HCT116 (cell line): ENCODE measurements around the gene FMN2. TPM values are rescaled to one million over a fixed set of nuclear protein-coding genes. Genes with fewer than 3 reads are reported as not detected.

Source experiments
- ATAC-seq: fragments of 200-7000 bp; cut with Tn5 transposase; 2 replicates; pipeline ENCODE4 v1.9.1; 2020; ENCODE audit warnings: mild to moderate bottlenecking, moderate library complexity
- BruUV-seq: library from RNA; stranded (reverse); fragments of 400-500 nt; replicated peaks from 2 replicates; lab custom pipeline; 2021; lab: Mats Ljungman, UMichigan
- CTCF ChIA-PET: fragments of 300-600 bp; sonication (Branson Sonifier 250); formaldehyde crosslinking; loops from one replicate; lab custom pipeline; 2021; ENCODE audit warnings: antibody characterized with exemption; lab: Charles Lee
- POLR2A ChIA-PET: fragments of 300-600, 350-600 bp; sonication (Branson Sonifier 250); formaldehyde crosslinking; loops from one replicate; lab custom pipeline; 2021; ENCODE audit warnings: antibody characterized with exemption; lab: Charles Lee
- RAD21 ChIA-PET, 2 experiments: fragments of 300-600 bp; sonication (Branson Sonifier 250); formaldehyde crosslinking; loops; one replicate each; lab custom pipeline; 2023; ENCODE audit warnings: low total read pairs in 2 of 2; ENCODE audit not compliant: uncharacterized antibody in 2 of 2, unreplicated experiment in 2 of 2, low non-redundant PET in 1 of 2; lab: Charles Lee
- DNase-seq: peaks from one replicate; pipeline ENCODE4 v3.0.0-alpha.2; 2010; ENCODE audit warnings: low read depth, low spot score
- H2AFZ ChIP-seq: fragments of 200-600 bp; shearing (Covaris generic), sonication (generic); 2 replicates; pipeline ENCODE4 v1.6.1; 2017; ENCODE audit warnings: low read depth, mixed run types, mixed read lengths, antibody characterized with exemption, low read length; ENCODE audit not compliant: poor library complexity, severe bottlenecking
- H3K27ac ChIP-seq: 2 replicates; pipeline ENCODE4 v1.5.1; 2012; ENCODE audit warnings: low read depth, low read length
- H3K27me3 ChIP-seq: fragments of 200-600 bp; sonication (generic); 2 replicates; pipeline ENCODE4 v1.6.1; 2016; ENCODE audit warnings: mixed run types, low read length, mixed read lengths; ENCODE audit not compliant: insufficient read depth
- H3K36me3 ChIP-seq, 2 experiments: fragments of 200-500 bp in 1 of 2; fragments of 200-600 bp in 1 of 2; sonication (Bioruptor generic) in 1 of 2; sonication (generic) in 1 of 2; 2 replicates each; pipeline versions ENCODE4 v1.5.1 to v1.6.1; 2014 to 2016; ENCODE audit warnings: low read length in 2 of 2, inconsistent platforms in 1 of 2, mixed read lengths in 1 of 2, mixed run types in 1 of 2; ENCODE audit not compliant: insufficient read depth in 2 of 2, control insufficient read depth in 1 of 2
- H3K4me1 ChIP-seq, 2 experiments: fragments of 200-600 bp in 1 of 2; sonication (generic) in 1 of 2; 2 replicates each; pipeline versions ENCODE4 v1.5.1 to v1.6.1; 2012 to 2017; ENCODE audit warnings: low read length in 2 of 2, inconsistent platforms in 1 of 2, mild to moderate bottlenecking in 1 of 2, mixed read lengths in 1 of 2, mixed run types in 1 of 2, moderate library complexity in 1 of 2; ENCODE audit not compliant: insufficient read depth in 2 of 2, control insufficient read depth in 1 of 2
- H3K4me2 ChIP-seq: fragments of 200-600 bp; sonication (generic); 2 replicates; pipeline ENCODE4 v1.6.1; 2017; ENCODE audit warnings: mixed run types, low read length, mixed read lengths
- H3K4me3 ChIP-seq, 2 experiments: fragments of 200-600 bp in 1 of 2; sonication (generic) in 1 of 2; replicated peaks in 1 of 2; 2 replicates each; pipeline ENCODE4 v1.5.1; 2011 to 2016; ENCODE audit warnings: low read length in 2 of 2, control low read depth in 1 of 2, low read depth in 1 of 2, mild to moderate bottlenecking in 1 of 2, mixed read lengths in 1 of 2, mixed run types in 1 of 2
- H3K79me2 ChIP-seq: fragments of 200-600 bp; sonication (generic); 2 replicates; pipeline ENCODE4 v1.6.1; 2017; ENCODE audit warnings: mild to moderate bottlenecking, mixed run types, low read length, moderate library complexity, mixed read lengths; ENCODE audit not compliant: insufficient read depth
- H3K9ac ChIP-seq: fragments of 200-600 bp; sonication (generic); 2 replicates; pipeline ENCODE4 v1.6.1; 2016; ENCODE audit warnings: low read length, mixed read lengths
- H3K9me2 ChIP-seq: fragments of 200-600 bp; sonication (generic), shearing (Covaris generic); 2 replicates; pipeline ENCODE4 v1.6.1; 2017; ENCODE audit warnings: mixed run types, mild to moderate bottlenecking, moderate library complexity; ENCODE audit not compliant: insufficient read depth
- H3K9me3 ChIP-seq, 2 experiments: fragments of 200-500 bp in 1 of 2; fragments of 200-600 bp in 1 of 2; sonication (Bioruptor generic) in 1 of 2; sonication (generic) in 1 of 2; 2 replicates each; pipeline ENCODE4 v1.6.1; 2014 to 2017; ENCODE audit warnings: low read length in 2 of 2, mixed read lengths in 2 of 2, inconsistent platforms in 1 of 2, low read depth in 1 of 2, mild to moderate bottlenecking in 1 of 2, mixed run types in 1 of 2, moderate library complexity in 1 of 2; ENCODE audit not compliant: control insufficient read depth in 1 of 2, insufficient read depth in 1 of 2
- H4K20me1 ChIP-seq: fragments of 200-600 bp; sonication (generic), shearing (Covaris generic); 2 replicates; pipeline ENCODE4 v1.6.1; 2017; ENCODE audit warnings: mixed run types, mild to moderate bottlenecking, moderate library complexity; ENCODE audit not compliant: insufficient read depth
- EGR1 ChIP-seq: IDR thresholded peaks from 2 replicates; pipeline ENCODE4 v1.6.1; 2012; ENCODE audit warnings: low read depth
- ELF1 ChIP-seq: IDR thresholded peaks from 2 replicates; pipeline ENCODE4 v1.6.1; 2012; ENCODE audit warnings: low read depth, borderline replicate concordance
- EZH2 ChIP-seq: fragments of 200-600 bp; sonication (generic); IDR thresholded peaks from 2 replicates; pipeline ENCODE4 v1.6.1; 2017; ENCODE audit warnings: antibody characterized with exemption, mixed run types
- JUND ChIP-seq: IDR thresholded peaks from 2 replicates; pipeline ENCODE4 v1.6.1; 2012
- RAD21 ChIP-seq: IDR thresholded peaks from 2 replicates; pipeline ENCODE4 v1.6.1; 2012; ENCODE audit warnings: low read depth, mild to moderate bottlenecking
- SIN3A ChIP-seq: IDR thresholded peaks from 2 replicates; pipeline ENCODE4 v1.6.1; 2012; ENCODE audit warnings: low read depth
- YY1 ChIP-seq: IDR thresholded peaks from 2 replicates; pipeline ENCODE4 v1.6.1; 2011; ENCODE audit warnings: low read length, low read depth, moderate library complexity, mild to moderate bottlenecking; ENCODE audit not compliant: insufficient replicate concordance; ENCODE audit errors: extremely low read depth
- ZFX ChIP-seq: fragments of 450-650 bp; IDR thresholded peaks from 2 replicates; pipeline ENCODE4 v1.6.1; 2017
- intact Hi-C: fragments of 100-400 bp; cut with micrococcal nuclease; formaldehyde crosslinking; loops from 2 replicates; pipeline ENCODE4 v1.10.0; 2022
- total RNA-seq: library from RNA; stranded (reverse); gene quantifications from one replicate; pipeline ENCODE4 v1.2.1, GENCODE V29; 2021; ENCODE audit not compliant: unreplicated experiment
- TF ChIP-seq, protein P1 (sequence below): IDR thresholded peaks from 2 replicates; pipeline ENCODE4 v1.6.1; 2011; ENCODE audit warnings: mild to moderate bottlenecking, low read length, moderate library complexity; ENCODE audit not compliant: insufficient replicate concordance; ENCODE audit errors: extremely low read depth
- TF ChIP-seq, protein P2 (sequence below): IDR thresholded peaks from 2 replicates; pipeline ENCODE4 v1.6.1; 2012
- TF ChIP-seq, protein P3 (sequence below), 3 experiments: fragments of 200-600 bp in 1 of 3; sonication (generic) in 1 of 3; IDR thresholded peaks in 2 of 3; conservative IDR thresholded peaks in 1 of 3; 2 replicates each; pipeline ENCODE4 v1.5.1; 2012 to 2017; ENCODE audit warnings: low read depth in 2 of 3, low read length in 2 of 3, antibody characterized with exemption in 1 of 3, borderline replicate concordance in 1 of 3, control low read depth in 1 of 3, mild to moderate bottlenecking in 1 of 3, mixed read lengths in 1 of 3, mixed run types in 1 of 3, moderate library complexity in 1 of 3; ENCODE audit not compliant: insufficient read depth in 1 of 3

The FMN2 gene
- total RNA-seq, 1 experiment from 2014 or later, result not detected

DNA sequence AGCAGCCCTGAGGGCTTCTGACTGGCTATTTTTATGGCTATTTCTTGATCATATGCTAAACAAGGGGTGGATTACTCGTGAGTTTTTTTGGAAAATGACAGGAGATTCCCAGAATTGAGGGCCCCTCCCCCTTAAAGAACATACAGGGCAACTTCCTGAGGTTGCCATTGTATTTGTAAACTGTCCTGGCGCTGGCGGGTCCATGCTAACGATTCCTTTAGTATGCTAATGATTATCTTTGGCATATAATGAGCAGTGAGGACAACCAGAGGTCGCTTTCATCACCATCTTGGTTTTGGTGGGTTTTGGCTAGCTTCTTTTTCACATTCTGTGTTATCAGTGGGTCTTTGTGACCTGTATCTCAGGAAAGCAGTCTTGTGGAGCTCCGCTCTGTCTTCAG lies 24.1 kb downstream of the FMN2 start:
- ATAC-seq, result no peak
- no peak for DNase-seq
- H3K9ac ChIP-seq, result no peak overlapping the region
- no peak overlapping the region for H3K4me2 ChIP-seq
- intact Hi-C loops, result no loop called here
- ChIA-PET POLR2A (no interaction called here), CTCF (no interaction called here), RAD21 (no interaction called here)
- no peaks in the 10 kb centered on the region for H3K4me1 ChIP-seq
- no peaks in the 10 kb centered on the region for H3K27me3 ChIP-seq
- no peaks in the 10 kb centered on the region for H3K9me2 ChIP-seq
- BruUV-seq, result no TSS peak
- no peak overlapping the region for H2AFZ ChIP-seq
- no peaks in the 10 kb centered on the region for H4K20me1 ChIP-seq
- peaks cover 8 to 14% of the 10 kb centered on the region in 2 experiments; a peak in 2 of 4 replicates for H3K9me3 ChIP-seq
- H3K4me3 ChIP-seq, result no peak overlapping the region
- no peak overlapping the region for H3K27ac ChIP-seq
- TF ChIP-seq, protein P1, sequence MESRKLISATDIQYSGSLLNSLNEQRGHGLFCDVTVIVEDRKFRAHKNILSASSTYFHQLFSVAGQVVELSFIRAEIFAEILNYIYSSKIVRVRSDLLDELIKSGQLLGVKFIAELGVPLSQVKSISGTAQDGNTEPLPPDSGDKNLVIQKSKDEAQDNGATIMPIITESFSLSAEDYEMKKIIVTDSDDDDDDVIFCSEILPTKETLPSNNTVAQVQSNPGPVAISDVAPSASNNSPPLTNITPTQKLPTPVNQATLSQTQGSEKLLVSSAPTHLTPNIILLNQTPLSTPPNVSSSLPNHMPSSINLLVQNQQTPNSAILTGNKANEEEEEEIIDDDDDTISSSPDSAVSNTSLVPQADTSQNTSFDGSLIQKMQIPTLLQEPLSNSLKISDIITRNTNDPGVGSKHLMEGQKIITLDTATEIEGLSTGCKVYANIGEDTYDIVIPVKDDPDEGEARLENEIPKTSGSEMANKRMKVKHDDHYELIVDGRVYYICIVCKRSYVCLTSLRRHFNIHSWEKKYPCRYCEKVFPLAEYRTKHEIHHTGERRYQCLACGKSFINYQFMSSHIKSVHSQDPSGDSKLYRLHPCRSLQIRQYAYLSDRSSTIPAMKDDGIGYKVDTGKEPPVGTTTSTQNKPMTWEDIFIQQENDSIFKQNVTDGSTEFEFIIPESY, result no peak
- TF ChIP-seq RAD21 (no peak), SIN3A (no peak), ELF1 (no peak)
- TF ChIP-seq, protein P2, sequence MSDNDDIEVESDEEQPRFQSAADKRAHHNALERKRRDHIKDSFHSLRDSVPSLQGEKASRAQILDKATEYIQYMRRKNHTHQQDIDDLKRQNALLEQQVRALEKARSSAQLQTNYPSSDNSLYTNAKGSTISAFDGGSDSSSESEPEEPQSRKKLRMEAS, result no peak
- H3K36me3 ChIP-seq, result no peaks in the 10 kb centered on the region
- H3K79me2 ChIP-seq, result no peaks in the 10 kb centered on the region

DNA sequence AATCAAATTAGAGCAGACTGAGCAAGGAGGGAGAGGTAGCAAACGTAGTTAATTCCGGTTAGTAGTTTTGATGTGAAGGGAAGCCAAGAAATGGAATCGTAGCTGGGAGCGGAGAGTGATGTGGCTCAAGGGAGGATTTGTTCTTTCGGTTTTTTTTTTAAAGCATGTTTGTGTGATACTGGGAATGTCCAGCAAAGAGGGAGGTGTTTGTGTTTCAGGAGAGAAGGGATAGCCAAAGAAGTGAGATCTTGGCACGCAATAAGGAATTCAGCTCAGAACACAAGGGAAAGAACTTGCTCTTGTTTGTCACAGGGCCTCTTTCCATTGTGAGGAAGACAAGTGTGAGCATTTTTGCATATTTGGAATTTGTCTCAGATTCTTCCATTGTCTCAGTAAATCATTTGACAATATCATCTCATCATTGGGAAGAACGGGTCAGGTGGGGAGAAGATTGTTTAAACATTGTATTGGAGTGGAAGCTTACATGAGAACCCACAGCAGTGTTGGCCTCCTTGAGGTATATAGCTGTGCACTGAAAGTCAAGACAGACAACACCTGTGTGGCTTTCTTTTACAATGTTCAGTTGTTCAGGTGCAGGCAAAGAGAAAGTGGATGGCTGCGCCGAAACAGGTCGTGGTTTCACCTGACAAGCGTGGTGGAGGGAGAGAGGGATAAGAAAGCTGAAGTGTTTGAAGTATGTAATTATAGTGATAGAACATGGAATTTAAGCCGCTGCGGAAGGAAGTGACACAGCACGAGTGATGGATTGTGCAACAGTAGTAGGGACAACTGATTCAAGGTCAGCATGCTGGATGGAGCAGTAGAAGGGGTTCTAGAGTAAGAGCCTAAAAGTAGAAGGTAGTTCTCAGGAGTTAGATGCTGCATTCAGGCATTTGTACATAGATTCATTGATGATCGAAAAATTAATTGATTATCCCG lies 25.4 kb downstream of the FMN2 start:
- ChIA-PET POLR2A (no interaction called here), RAD21 (no interaction called here), CTCF (no interaction called here)
- no peaks in the 10 kb centered on the region for H3K4me1 ChIP-seq
- H3K36me3 ChIP-seq, result no peaks in the 10 kb centered on the region
- ATAC-seq, result no peak
- H3K9me3 ChIP-seq, result peaks cover 5 to 11% of the 10 kb centered on the region in 2 experiments; a peak in 2 of 4 replicates
- H3K4me2 ChIP-seq, result no peak overlapping the region
- no peak overlapping the region for H2AFZ ChIP-seq
- no peak for DNase-seq
- H3K9me2 ChIP-seq, result no peaks in the 10 kb centered on the region
- no peak overlapping the region for H3K9ac ChIP-seq
- intact Hi-C loops, result no loop called here
- no peak overlapping the region for H3K4me3 ChIP-seq
- H3K79me2 ChIP-seq, result no peaks in the 10 kb centered on the region
- H4K20me1 ChIP-seq, result no peaks in the 10 kb centered on the region
- no TSS peak for BruUV-seq
- H3K27ac ChIP-seq, result no peak overlapping the region
- no peaks in the 10 kb centered on the region for H3K27me3 ChIP-seq
- TF ChIP-seq YY1 (no peak), ELF1 (no peak), JUND (no peak), EGR1 (no peak), ZFX (no peak), EZH2 (no peak)
- TF ChIP-seq, protein P2, result no peak
- TF ChIP-seq, protein P3, sequence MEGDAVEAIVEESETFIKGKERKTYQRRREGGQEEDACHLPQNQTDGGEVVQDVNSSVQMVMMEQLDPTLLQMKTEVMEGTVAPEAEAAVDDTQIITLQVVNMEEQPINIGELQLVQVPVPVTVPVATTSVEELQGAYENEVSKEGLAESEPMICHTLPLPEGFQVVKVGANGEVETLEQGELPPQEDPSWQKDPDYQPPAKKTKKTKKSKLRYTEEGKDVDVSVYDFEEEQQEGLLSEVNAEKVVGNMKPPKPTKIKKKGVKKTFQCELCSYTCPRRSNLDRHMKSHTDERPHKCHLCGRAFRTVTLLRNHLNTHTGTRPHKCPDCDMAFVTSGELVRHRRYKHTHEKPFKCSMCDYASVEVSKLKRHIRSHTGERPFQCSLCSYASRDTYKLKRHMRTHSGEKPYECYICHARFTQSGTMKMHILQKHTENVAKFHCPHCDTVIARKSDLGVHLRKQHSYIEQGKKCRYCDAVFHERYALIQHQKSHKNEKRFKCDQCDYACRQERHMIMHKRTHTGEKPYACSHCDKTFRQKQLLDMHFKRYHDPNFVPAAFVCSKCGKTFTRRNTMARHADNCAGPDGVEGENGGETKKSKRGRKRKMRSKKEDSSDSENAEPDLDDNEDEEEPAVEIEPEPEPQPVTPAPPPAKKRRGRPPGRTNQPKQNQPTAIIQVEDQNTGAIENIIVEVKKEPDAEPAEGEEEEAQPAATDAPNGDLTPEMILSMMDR (IDR thresholded peaks at IDR 0.05 in 2 of 3, conservative IDR thresholded peaks at IDR 0.05 in 1 of 3; ENCODE audit: borderline replicate concordance in 1 of 3, insufficient read depth in 1 of 3, low read depth in 2 of 3, low read length in 2 of 3), result no peak
- TF ChIP-seq, protein P1, result no peak
